Retinal pigment epithelial cell (primary cell): ENCODE data around the gene RBP4.

Experiments used
- DNase-seq: peaks from one replicate; pipeline ENCODE4 v3.0.0-alpha.2; 2010; ENCODE audit warnings: low read depth
- H3K4me3 ChIP-seq: 2 replicates; pipeline ENCODE4 v1.5.1; 2011; ENCODE audit warnings: mild to moderate bottlenecking, low read length, control low read depth, moderate library complexity
- CTCF ChIP-seq: conservative IDR thresholded peaks from 2 replicates; pipeline ENCODE4 v1.5.1; 2011; ENCODE audit warnings: low read depth, low read length, control low read depth, inconsistent platforms

Gene RBP4

GRCh38 chr10:93589648-93590562 lies 11.1 kb downstream of the RBP4 start:
- no peak overlapping the region for H3K4me3 ChIP-seq
- no peak for TF ChIP-seq CTCF
- no peak for DNase-seq

GRCh38 chr10:93584445-93584844 lies 16.6 kb downstream of the RBP4 start:
- no peak for TF ChIP-seq CTCF
- H3K4me3 ChIP-seq: no peak overlapping the region
- DNase-seq: no peak

- TF ChIP-seq CTCF: no peak
- H3K4me3 ChIP-seq: no peak overlapping the region
- DNase-seq: peak; percentile 31
These were observed 20.2 kb downstream of the RBP4 start for GRCh38 chr10:93580828-93581227.

- TF ChIP-seq CTCF: no peak
- no peak overlapping the region for H3K4me3 ChIP-seq
- no peak for DNase-seq
These were observed 20.9 kb downstream of the RBP4 start for GRCh38 chr10:93579985-93580711.

GRCh38 chr10:93579089-93579488 lies 21.9 kb downstream of the RBP4 start:
- TF ChIP-seq CTCF: no peak
- H3K4me3 ChIP-seq: no peak overlapping the region
- DNase-seq: no peak

- DNase-seq: no peak
- H3K4me3 ChIP-seq: no peak overlapping the region
- TF ChIP-seq CTCF: no peak
These were observed 23.5 kb downstream of the RBP4 start for GRCh38 chr10:93577565-93577964.
